Measurements from ENCODE around the gene DDX51.

GRCh38 chr12:132163911-132164288 lies 19.8 kb upstream of the DDX51 start:
- TF ChIP-seq, protein P1, sequence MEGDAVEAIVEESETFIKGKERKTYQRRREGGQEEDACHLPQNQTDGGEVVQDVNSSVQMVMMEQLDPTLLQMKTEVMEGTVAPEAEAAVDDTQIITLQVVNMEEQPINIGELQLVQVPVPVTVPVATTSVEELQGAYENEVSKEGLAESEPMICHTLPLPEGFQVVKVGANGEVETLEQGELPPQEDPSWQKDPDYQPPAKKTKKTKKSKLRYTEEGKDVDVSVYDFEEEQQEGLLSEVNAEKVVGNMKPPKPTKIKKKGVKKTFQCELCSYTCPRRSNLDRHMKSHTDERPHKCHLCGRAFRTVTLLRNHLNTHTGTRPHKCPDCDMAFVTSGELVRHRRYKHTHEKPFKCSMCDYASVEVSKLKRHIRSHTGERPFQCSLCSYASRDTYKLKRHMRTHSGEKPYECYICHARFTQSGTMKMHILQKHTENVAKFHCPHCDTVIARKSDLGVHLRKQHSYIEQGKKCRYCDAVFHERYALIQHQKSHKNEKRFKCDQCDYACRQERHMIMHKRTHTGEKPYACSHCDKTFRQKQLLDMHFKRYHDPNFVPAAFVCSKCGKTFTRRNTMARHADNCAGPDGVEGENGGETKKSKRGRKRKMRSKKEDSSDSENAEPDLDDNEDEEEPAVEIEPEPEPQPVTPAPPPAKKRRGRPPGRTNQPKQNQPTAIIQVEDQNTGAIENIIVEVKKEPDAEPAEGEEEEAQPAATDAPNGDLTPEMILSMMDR (IDR thresholded peaks at IDR 0.05) = peak in 1 of 7 experiments; percentile 6
- TF ChIP-seq POLR2A (IDR thresholded peaks at IDR 0.05) = no peak
